Measurements from ENCODE around the gene CACUL1.

GRCh38 chr10:118742782-118743181, 12.0 kb downstream of the CACUL1 start:
- TF ChIP-seq CTCF (IDR thresholded peaks at IDR 0.05) (no peak), POLR2A (IDR thresholded peaks at IDR 0.05) (no peak)
